T-cell (primary cell): ENCODE data around the gene IMPDH2. TPM values are rescaled to one million over a fixed set of nuclear protein-coding genes. Genes with fewer than 3 reads are reported as not detected.

Experiments
- ATAC-seq, 4 experiments: fragments of 200-7000 bp in 3 of 4; fragments of 150-1000 bp in 1 of 4; cut with Tn5 transposase; replicated peaks in 1 of 4; 1 replicate in 3 of 4; 2 replicates in 1 of 4; pipeline ENCODE4 v1.10.0; 2021; ENCODE audit warnings: moderate library complexity in 3 of 4, mild to moderate bottlenecking in 2 of 4, moderate number of reproducible peaks in 1 of 4
- CTCF ChIA-PET, 2 donors: fragments of 300-600 bp; sonication (Branson Sonifier 250); formaldehyde crosslinking; loops; one replicate each; lab custom pipeline; 2022; ENCODE audit warnings: antibody characterized with exemption in 2 of 2; lab: Charles Lee
- POLR2A ChIA-PET, 2 donors: fragments of 300-600 bp; sonication (Branson Sonifier 250); formaldehyde crosslinking; loops; one replicate each; lab custom pipeline; 2022; ENCODE audit warnings: antibody characterized with exemption in 2 of 2; lab: Charles Lee
- DNase-seq, 35 experiments: peaks; one replicate each; pipeline versions ENCODE4 v3.0.0 to v3.0.0-alpha.2; 2013 to 2023
- H3K27ac ChIP-seq: one replicate; pipeline ENCODE4 v1.5.1; 2013; ENCODE audit warnings: low read length
- H3K27me3 ChIP-seq, 2 experiments: replicated peaks in 1 of 2; 1 replicate in 1 of 2; 2 replicates in 1 of 2; pipeline versions ENCODE4 v1.6.1 to v1.7.0; 2013; ENCODE audit warnings: low read length in 1 of 2, mixed read lengths in 1 of 2; ENCODE audit not compliant: control insufficient read depth in 2 of 2, insufficient read depth in 2 of 2; ENCODE audit errors: extremely low read depth in 1 of 2
- H3K36me3 ChIP-seq, 2 donors: 1 replicate in 1 of 2; 2 replicates in 1 of 2; pipeline versions ENCODE4 v1.6.1 to v1.7.0; 2013; ENCODE audit warnings: low read length in 1 of 2; ENCODE audit not compliant: control insufficient read depth in 2 of 2, insufficient read depth in 1 of 2; ENCODE audit errors: extremely low read depth in 1 of 2
- H3K4me1 ChIP-seq, 2 experiments: 1 replicate in 1 of 2; 2 replicates in 1 of 2; pipeline versions ENCODE4 v1.6.1 to v1.7.0; 2013; ENCODE audit warnings: low read length in 2 of 2, mixed read lengths in 1 of 2; ENCODE audit not compliant: insufficient read depth in 2 of 2, control insufficient read depth in 1 of 2; ENCODE audit errors: extremely low read depth in 1 of 2
- H3K4me3 ChIP-seq, 2 donors: 1 replicate in 1 of 2; 2 replicates in 1 of 2; pipeline versions ENCODE4 v1.5.1 to v1.7.0; 2013; ENCODE audit warnings: mild to moderate bottlenecking in 2 of 2, low read length in 1 of 2, moderate library complexity in 1 of 2; ENCODE audit not compliant: control insufficient read depth in 1 of 2; ENCODE audit errors: extremely low read depth in 1 of 2
- H3K9me3 ChIP-seq: 2 replicates; pipeline ENCODE4 v1.7.0; 2013
- H3K27ac Mint-ChIP-seq, 2 donors: one replicate each; pipeline ENCODE4 v1.8.0; 2020 to 2021; ENCODE audit warnings: mild to moderate bottlenecking in 2 of 2, mixed read lengths in 2 of 2
- H3K27me3 Mint-ChIP-seq, 2 donors: one replicate each; pipeline ENCODE4 v1.8.0; 2021 to 2022; ENCODE audit warnings: mixed read lengths in 2 of 2
- H3K36me3 Mint-ChIP-seq: one replicate; pipeline ENCODE4 v1.8.0; 2021; ENCODE audit warnings: mixed read lengths
- H3K4me1 Mint-ChIP-seq, 3 donors: one replicate each; pipeline ENCODE4 v1.8.0; 2020 to 2022; ENCODE audit warnings: mixed read lengths in 3 of 3, mild to moderate bottlenecking in 1 of 3
- H3K4me3 Mint-ChIP-seq, 3 donors: one replicate each; pipeline ENCODE4 v1.8.0; 2020 to 2022; ENCODE audit warnings: mild to moderate bottlenecking in 3 of 3, mixed read lengths in 3 of 3, moderate library complexity in 3 of 3
- H3K9me3 Mint-ChIP-seq, 3 donors: one replicate each; pipeline ENCODE4 v1.8.0; 2020 to 2022; ENCODE audit warnings: mixed read lengths in 3 of 3
- WGBS: methylation state at CpG from one replicate; pipeline ENCODE4 v1.1.5; 2013; ENCODE audit warnings: missing lambda C conversion rate; ENCODE audit not compliant: insufficient coverage; 5-methylcytosine and 5-hydroxymethylcytosine counted together
- total RNA-seq, 35 experiments: library from RNA in 6 of 35; stranded (reverse) in 6 of 35; fragments of 120-200 nt in 1 of 35; gene quantifications; one replicate each; pipeline versions ENCODE4 v1.2.1 to v1.2.4 and lab custom pipeline; 2013 to 2026

Gene IMPDH2
- total RNA-seq, 5 donors from 2014 or later (not counting 1 experiment from before 2014, with no cell fraction given), result 110 to 160 (median 149) TPM

GRCh38 chr3:49053543-49053942 is 24.3 kb upstream of the IMPDH2 start:
- Mint-ChIP-seq H3K4me1 (peaks cover 6 to 32% (median 16%) of the 10 kb centered on the region in 3 donors), H3K4me3 (no peak overlapping the region), H3K36me3 (peaks cover 39% of the 10 kb centered on the region), H3K9me3 (no peaks in the 10 kb centered on the region), H3K27ac (no peak overlapping the region), H3K27me3 (no peaks in the 10 kb centered on the region)
- H3K9me3 ChIP-seq, result no peaks in the 10 kb centered on the region
- POLR2A ChIA-PET, result interaction anchor here in 1 of 2 donors (0.5 kb wide), 1 partner anchor 17 kb away, joined by 5 read pairs; no protein-coding TSS in a partner anchor
- 100% methylated on average over 1 of the region's 1 CpG for WGBS
- ATAC-seq, result no peak
- no peaks in the 10 kb centered on the region for H3K27me3 ChIP-seq
- H3K4me1 ChIP-seq, result no peaks in the 10 kb centered on the region
- no peak for DNase-seq
- CTCF ChIA-PET, result interaction anchor here in 1 of 2 donors (0.5 to 0.7 kb wide), 2 partner anchors 149 to 288 kb away, joined by 4 to 7 read pairs; no protein-coding TSS in a partner anchor
- H3K36me3 ChIP-seq, result peaks cover 16 to 51% of the 10 kb centered on the region in 2 donors
- H3K4me3 ChIP-seq, result no peak overlapping the region
- H3K27ac ChIP-seq, result no peak overlapping the region

GRCh38 chr3:49035281-49035680 is 6.1 kb upstream of the IMPDH2 start:
- Histone ChIP-seq H3K36me3 (peaks cover 18 to 70% of the 10 kb centered on the region in 2 donors), H3K4me1 (no peaks in the 10 kb centered on the region), H3K4me3 (no peak overlapping the region), H3K27ac (no peak overlapping the region), H3K27me3 (no peaks in the 10 kb centered on the region), H3K9me3 (no peaks in the 10 kb centered on the region)
- POLR2A ChIA-PET, result no interaction called here
- H3K4me1 Mint-ChIP-seq, result no peaks in the 10 kb centered on the region
- H3K27me3 Mint-ChIP-seq, result no peaks in the 10 kb centered on the region
- no peak overlapping the region for H3K27ac Mint-ChIP-seq
- WGBS, result 94% methylated on average over 2 of the region's 3 CpGs
- ATAC-seq (no peak), DNase-seq (no peak)
- CTCF ChIA-PET, result no interaction called here
- H3K4me3 Mint-ChIP-seq, result no peak overlapping the region
- H3K36me3 Mint-ChIP-seq, result peaks cover 30% of the 10 kb centered on the region
- H3K9me3 Mint-ChIP-seq, result no peaks in the 10 kb centered on the region

- no peak for ATAC-seq
- Mint-ChIP-seq H3K4me3 (no peak overlapping the region), H3K27me3 (no peaks in the 10 kb centered on the region), H3K9me3 (no peaks in the 10 kb centered on the region), H3K4me1 (peaks cover 2% of the 10 kb centered on the region in 3 donors), H3K27ac (peak overlapping the region in 1 of 2 donors; percentile 55), H3K36me3 (peaks cover 28% of the 10 kb centered on the region)
- POLR2A ChIA-PET, result interaction anchor here (0.6 to 0.7 kb wide), 2 partner anchors 205 to 320 kb away, joined by 3 read pairs; no protein-coding TSS in a partner anchor
- Histone ChIP-seq H3K27me3 (no peaks in the 10 kb centered on the region), H3K9me3 (no peaks in the 10 kb centered on the region), H3K4me1 (no peaks in the 10 kb centered on the region), H3K4me3 (no peak overlapping the region), H3K36me3 (peaks cover 18 to 76% of the 10 kb centered on the region in 2 donors), H3K27ac (no peak overlapping the region)
- CTCF ChIA-PET, result interaction anchor here in 1 of 2 donors (0.6 kb wide), 1 partner anchor 56 kb away, joined by 6 read pairs; no protein-coding TSS in a partner anchor
- DNase-seq, result no peak
- 100% methylated on average over 2 of the region's 2 CpGs for WGBS
These were observed 5.5 kb upstream of the IMPDH2 start for GRCh38 chr3:49034650-49035049.

GRCh38 chr3:49032646-49033304 is 3.6 kb upstream of the IMPDH2 start:
- Mint-ChIP-seq H3K27me3 (no peaks in the 10 kb centered on the region), H3K4me1 (peaks cover 17 to 21% (median 18%) of the 10 kb centered on the region in 3 donors), H3K9me3 (no peaks in the 10 kb centered on the region), H3K36me3 (peaks cover 28% of the 10 kb centered on the region), H3K4me3 (no peak overlapping the region), H3K27ac (no peak overlapping the region)
- ChIA-PET CTCF (no interaction called here), POLR2A (no interaction called here)
- peaks cover 18 to 65% of the 10 kb centered on the region in 2 donors for H3K36me3 ChIP-seq
- H3K4me1 ChIP-seq, result peaks cover 7 to 17% of the 10 kb centered on the region in 2 experiments
- no peak overlapping the region for H3K4me3 ChIP-seq
- H3K9me3 ChIP-seq, result no peaks in the 10 kb centered on the region
- H3K27me3 ChIP-seq, result no peaks in the 10 kb centered on the region
- ATAC-seq (no peak), DNase-seq (no peak)
- WGBS, result 92% methylated on average over 5 of the region's 6 CpGs
- no peak overlapping the region for H3K27ac ChIP-seq

GRCh38 chr3:49030321-49030720 is 1.1 kb upstream of the IMPDH2 start:
- ChIA-PET CTCF (no interaction called here), POLR2A (interaction anchor here in 1 of 2 donors (0.6 kb wide), 1 partner anchor 429 kb away, joined by 6 read pairs; no protein-coding TSS in a partner anchor)
- H3K4me1 Mint-ChIP-seq, result peaks cover 27 to 36% (median 30%) of the 10 kb centered on the region in 3 donors
- peak overlapping the region in 1 of 2 donors; percentile 61 for H3K27ac Mint-ChIP-seq
- Histone ChIP-seq H3K4me1 (peaks cover 7 to 20% of the 10 kb centered on the region in 2 experiments), H3K27me3 (no peaks in the 10 kb centered on the region), H3K4me3 (no peak overlapping the region), H3K9me3 (no peaks in the 10 kb centered on the region), H3K27ac (peak overlapping the region; percentile 91), H3K36me3 (peaks cover 18 to 67% of the 10 kb centered on the region in 2 donors)
- ATAC-seq (no peak), DNase-seq (peak in 1 of 35 experiments; percentile 11)
- no peak overlapping the region for H3K4me3 Mint-ChIP-seq
- H3K36me3 Mint-ChIP-seq, result peaks cover 24% of the 10 kb centered on the region
- H3K27me3 Mint-ChIP-seq, result no peaks in the 10 kb centered on the region
- 100% methylated on average over 1 of the region's 6 CpGs for WGBS
- no peaks in the 10 kb centered on the region for H3K9me3 Mint-ChIP-seq

- Mint-ChIP-seq H3K9me3 (no peaks in the 10 kb centered on the region), H3K4me1 (peaks cover 31 to 39% (median 37%) of the 10 kb centered on the region in 3 donors), H3K36me3 (peaks cover 30% of the 10 kb centered on the region), H3K27me3 (no peaks in the 10 kb centered on the region), H3K27ac (peak overlapping the region; percentile 91 to 93), H3K4me3 (peak overlapping the region; percentile 84 to 91 (median 89))
- Histone ChIP-seq H3K36me3 (peaks cover 19 to 67% of the 10 kb centered on the region in 2 donors), H3K27me3 (no peaks in the 10 kb centered on the region), H3K4me1 (peaks cover 7 to 20% of the 10 kb centered on the region in 2 experiments), H3K27ac (peak overlapping the region; percentile 91), H3K9me3 (no peaks in the 10 kb centered on the region), H3K4me3 (peak overlapping the region in 1 of 2 donors; percentile 81)
- DNase-seq, result no peak
- ChIA-PET POLR2A (interaction anchor here (0.5 to 1.2 kb wide), 11 partner anchors 9 to 374 kb away, joined by 3 to 9 read pairs (median 4); partner anchors contain the start of genes QRICH1 (in 1 of the 2) and WDR6 (in 1 of the 2)), CTCF (interaction anchor here (0.5 to 1.9 kb wide), 9 partner anchors 8 to 419 kb away, joined by 3 to 26 read pairs (median 4); partner anchors contain the start of genes USP19 (in 1 of the 2) and WDR6 (in 1 of the 2))
- no peak for ATAC-seq
- 0% methylated on average over 2 of the region's 7 CpGs for WGBS
These were observed 326 bp upstream of the IMPDH2 start for GRCh38 chr3:49029563-49029884.
